IMR-90 (cell line): ENCODE data around the gene CENPV. TPM values are rescaled to one million over a fixed set of nuclear protein-coding genes. Genes with fewer than 3 reads are reported as not detected.
A peak's percentile ranks its signal among the peaks of the same experiment; 100 is the strongest.

Experiments used
- ATAC-seq: fragments of 200-7000 bp; cut with Tn5 transposase; 2 replicates; pipeline ENCODE4 v1.9.1; 2020; ENCODE audit warnings: low read depth, mild to moderate bottlenecking, moderate library complexity
- BruUV-seq: library from RNA; stranded (reverse); fragments of 400-500 nt; replicated peaks from 2 replicates; lab custom pipeline; 2021; lab: Mats Ljungman, UMichigan
- CTCF ChIA-PET: fragments of 300-600 bp; formaldehyde crosslinking; extraction: SDS; loops from one replicate; lab custom pipeline; 2021; ENCODE audit warnings: antibody characterized with exemption; lab: Yijun Ruan, JAX
- POLR2A ChIA-PET: fragments of 300-600 bp; sonication (Branson Sonifier 250); formaldehyde crosslinking; loops from one replicate; lab custom pipeline; 2022; ENCODE audit warnings: antibody characterized with exemption; ENCODE audit not compliant: unreplicated experiment; lab: Charles Lee
- DNase-seq: peaks from one replicate; pipeline ENCODE4 v3.0.0; 2013
- H2AFZ ChIP-seq: replicated peaks from 2 replicates; pipeline ENCODE3; 2013; ENCODE audit warnings: low read length, mild to moderate bottlenecking; ENCODE audit not compliant: poor library complexity
- H2AK5ac ChIP-seq: 2 replicates; pipeline ENCODE4 v1.6.1; 2013; ENCODE audit warnings: low read depth, low read length, inconsistent platforms
- H2AK9ac ChIP-seq: replicated peaks from 2 replicates; pipeline ENCODE3; 2013; ENCODE audit warnings: mild to moderate bottlenecking, low read depth, low read length, moderate library complexity; ENCODE audit not compliant: poor library complexity
- H2BK120ac ChIP-seq: 2 replicates; pipeline ENCODE4 v1.6.1; 2013; ENCODE audit warnings: low read depth, low read length, inconsistent platforms
- H2BK15ac ChIP-seq: 3 replicates; pipeline ENCODE4 v1.6.1; 2013; ENCODE audit warnings: low read depth, low read length, inconsistent platforms
- H2BK20ac ChIP-seq: 2 replicates; pipeline ENCODE4 v1.6.1; 2013; ENCODE audit warnings: low read depth, mild to moderate bottlenecking, inconsistent platforms, low read length, moderate library complexity
- H2BK5ac ChIP-seq: 2 replicates; pipeline ENCODE4 v1.6.1; 2013; ENCODE audit warnings: mild to moderate bottlenecking, low read depth, low read length, inconsistent platforms; ENCODE audit not compliant: poor library complexity, severe bottlenecking
- H3K14ac ChIP-seq: replicated peaks from 2 replicates; pipeline ENCODE4 v1.6.1; 2013; ENCODE audit warnings: low read depth, low read length, inconsistent platforms
- H3K18ac ChIP-seq: 2 replicates; pipeline ENCODE4 v1.6.1; 2013; ENCODE audit warnings: low read depth, low read length, control low read depth
- H3K23ac ChIP-seq: 2 replicates; pipeline ENCODE4 v1.6.1; 2013; ENCODE audit warnings: low read depth, low read length, inconsistent platforms
- H3K27ac ChIP-seq: 2 replicates; pipeline ENCODE4 v1.5.1; 2013; ENCODE audit warnings: mild to moderate bottlenecking, control low read depth, low read length; ENCODE audit not compliant: insufficient read depth
- H3K27me3 ChIP-seq: 2 replicates; pipeline ENCODE4 v1.6.1; 2013; ENCODE audit warnings: low read length; ENCODE audit not compliant: control insufficient read depth, insufficient read depth
- H3K36me3 ChIP-seq: 2 replicates; pipeline ENCODE4 v1.6.1; 2013; ENCODE audit warnings: low read length, mixed read lengths; ENCODE audit not compliant: control insufficient read depth, insufficient read depth
- H3K4ac ChIP-seq: 2 replicates; pipeline ENCODE4 v1.6.1; 2013; ENCODE audit warnings: low read depth, low read length, inconsistent platforms
- H3K4me1 ChIP-seq: 2 replicates; pipeline ENCODE4 v1.6.1; 2013; ENCODE audit warnings: low read length, mixed read lengths; ENCODE audit not compliant: control insufficient read depth, insufficient read depth
- H3K4me2 ChIP-seq: 2 replicates; pipeline ENCODE4 v1.6.1; 2013; ENCODE audit warnings: low read depth, mild to moderate bottlenecking, control low read depth, low read length, moderate library complexity
- H3K4me3 ChIP-seq: 2 replicates; pipeline ENCODE4 v1.5.1; 2013; ENCODE audit warnings: low read depth, mild to moderate bottlenecking, control low read depth, low read length, moderate library complexity; ENCODE audit not compliant: insufficient read depth
- H3K56ac ChIP-seq: 2 replicates; pipeline ENCODE4 v1.6.1; 2013; ENCODE audit warnings: low read length, inconsistent platforms; ENCODE audit not compliant: insufficient read depth; ENCODE audit errors: extremely low read depth
- H3K79me1 ChIP-seq, 2 experiments: 2 replicates each; pipeline ENCODE4 v1.6.1; 2013; ENCODE audit warnings: low read length in 2 of 2, inconsistent platforms in 1 of 2, low read depth in 1 of 2
- H3K9ac ChIP-seq: 2 replicates; pipeline ENCODE4 v1.6.1; 2013; ENCODE audit warnings: low read depth, low read length, control low read depth
- H3K9me1 ChIP-seq: 2 replicates; pipeline ENCODE4 v1.6.1; 2013; ENCODE audit warnings: low read length, inconsistent platforms; ENCODE audit not compliant: insufficient read depth
- H3K9me3 ChIP-seq: 2 replicates; pipeline ENCODE4 v1.6.1; 2013; ENCODE audit warnings: low read length; ENCODE audit not compliant: control insufficient read depth, insufficient read depth
- H4K20me1 ChIP-seq: 2 replicates; pipeline ENCODE4 v1.6.1; 2013; ENCODE audit warnings: low read length, inconsistent platforms; ENCODE audit not compliant: insufficient read depth
- H4K5ac ChIP-seq: 2 replicates; pipeline ENCODE4 v1.6.1; 2013; ENCODE audit warnings: mild to moderate bottlenecking, low read depth, low read length, control low read depth
- H4K8ac ChIP-seq, 2 experiments: 2 replicates each; pipeline ENCODE4 v1.6.1; 2013; ENCODE audit warnings: low read depth in 2 of 2, low read length in 2 of 2, control low read depth in 1 of 2, inconsistent platforms in 1 of 2
- H4K91ac ChIP-seq: 2 replicates; pipeline ENCODE4 v1.6.1; 2013; ENCODE audit warnings: low read depth, low read length, inconsistent platforms; ENCODE audit not compliant: insufficient read depth
- BHLHE40 ChIP-seq: fragments of 150-350 bp; IDR thresholded peaks from 2 replicates; pipeline ENCODE4 v1.6.1; 2016; ENCODE audit warnings: mild to moderate bottlenecking, low read depth, low read length
- CEBPB ChIP-seq: IDR thresholded peaks from 2 replicates; pipeline ENCODE4 v1.6.1; 2012; ENCODE audit warnings: low read depth, low read length, improper control_type of control experiment
- CHD1 ChIP-seq: IDR thresholded peaks from 2 replicates; pipeline ENCODE4 v1.6.1; 2012; ENCODE audit warnings: low read depth, low read length, improper control_type of control experiment
- FOS ChIP-seq: fragments of 150-350 bp; IDR thresholded peaks from 2 replicates; pipeline ENCODE4 v1.6.1; 2016; ENCODE audit warnings: low read depth, low read length
- MAFK ChIP-seq: IDR thresholded peaks from 2 replicates; pipeline ENCODE4 v1.6.1; 2012; ENCODE audit warnings: low read depth, low read length, improper control_type of control experiment
- MAZ ChIP-seq: IDR thresholded peaks from 2 replicates; pipeline ENCODE4 v1.6.1; 2012; ENCODE audit warnings: low read depth, mild to moderate bottlenecking, low read length, improper control_type of control experiment, moderate library complexity, borderline replicate concordance
- MXI1 ChIP-seq: IDR thresholded peaks from 2 replicates; pipeline ENCODE4 v1.6.1; 2012; ENCODE audit warnings: low read depth, mild to moderate bottlenecking, low read length, moderate library complexity, borderline replicate concordance
- NFE2L2 ChIP-seq: fragments of 150-350 bp; IDR thresholded peaks from 2 replicates; pipeline ENCODE4 v1.6.1; 2016; ENCODE audit warnings: low read depth, mild to moderate bottlenecking, low read length
- POLR2A ChIP-seq: IDR thresholded peaks from 2 replicates; pipeline ENCODE4 v1.6.1; 2012; ENCODE audit warnings: mild to moderate bottlenecking, low read depth, low read length
- RAD21 ChIP-seq: IDR thresholded peaks from 2 replicates; pipeline ENCODE4 v1.6.1; 2012; ENCODE audit warnings: low read length, improper control_type of control experiment
- RCOR1 ChIP-seq: IDR thresholded peaks from 2 replicates; pipeline ENCODE4 v1.6.1; 2012; ENCODE audit warnings: mild to moderate bottlenecking, low read length, improper control_type of control experiment; ENCODE audit not compliant: insufficient replicate concordance
- RFX5 ChIP-seq: IDR thresholded peaks from 2 replicates; pipeline ENCODE4 v1.8.0; 2012; ENCODE audit warnings: low read depth, mild to moderate bottlenecking, low read length, moderate library complexity
- SMC3 ChIP-seq: fragments of 150-350 bp; IDR thresholded peaks from 2 replicates; pipeline ENCODE4 v1.6.1; 2016; ENCODE audit warnings: low read depth, mild to moderate bottlenecking, antibody characterized with exemption, low read length, moderate library complexity
- WGBS, 2 experiments: methylation state at CpG; one replicate each; pipeline versions ENCODE4 v1.1.5 to v1.1.7; 2013; ENCODE audit warnings: missing lambda C conversion rate in 2 of 2; ENCODE audit not compliant: insufficient read length in 1 of 2; ENCODE audit errors: extremely low coverage in 2 of 2; 5-methylcytosine and 5-hydroxymethylcytosine counted together
- dilution Hi-C: fragments of 300-500 bp; cut with HindIII; formaldehyde crosslinking; loops from one replicate; pipeline ENCODE4 v1.14.3; 2018; ENCODE audit warnings: low sequenced_read_pairs; ENCODE audit not compliant: unreplicated experiment
- in situ Hi-C: fragments of 300-500 bp; cut with MboI; formaldehyde crosslinking; loops from 3 replicates; pipeline ENCODE4 v1.14.3; 2019; ENCODE audit warnings: low sequenced_read_pairs, inconsistent platforms, mixed read lengths
- intact Hi-C: fragments of 100-400 bp; cut with micrococcal nuclease; formaldehyde crosslinking; loops from 2 replicates; pipeline ENCODE4 v1.10.0; 2022
- polyA plus RNA-seq, 3 experiments: library from polyadenylated mRNA; depleted of rRNA; stranded (reverse); fragments of >200 nt; gene quantifications; 2 replicates each; pipeline ENCODE4 v1.2.3, GENCODE V29; 2012; ENCODE audit warnings: low replicate concordance in 1 of 3
- total RNA-seq: library from RNA; depleted of rRNA; stranded (reverse); fragments of >200 nt; gene quantifications from 2 replicates; pipeline ENCODE4 v1.2.3, GENCODE V29; 2012
- TF ChIP-seq, protein P1 (sequence below): conservative IDR thresholded peaks from 2 replicates; pipeline ENCODE4 v1.5.1; 2012; ENCODE audit warnings: mild to moderate bottlenecking, low read depth, low read length, improper control_type of control experiment
- TF ChIP-seq, protein P2 (sequence below): fragments of 150-350 bp; IDR thresholded peaks from 2 replicates; pipeline ENCODE4 v1.6.1; 2016; ENCODE audit warnings: low read depth, mild to moderate bottlenecking, low read length, moderate library complexity, borderline replicate concordance
- TF ChIP-seq, protein P3 (sequence below): fragments of 150-350 bp; IDR thresholded peaks from 2 replicates; pipeline ENCODE4 v1.6.1; 2017; ENCODE audit warnings: mild to moderate bottlenecking, antibody characterized with exemption, low read length, low read depth

Gene CENPV
- total and polyA plus RNA-seq, 2 of the 4 experiments (the other 2 are of a cell fraction) = 35.3 to 49.8 TPM

DNA sequence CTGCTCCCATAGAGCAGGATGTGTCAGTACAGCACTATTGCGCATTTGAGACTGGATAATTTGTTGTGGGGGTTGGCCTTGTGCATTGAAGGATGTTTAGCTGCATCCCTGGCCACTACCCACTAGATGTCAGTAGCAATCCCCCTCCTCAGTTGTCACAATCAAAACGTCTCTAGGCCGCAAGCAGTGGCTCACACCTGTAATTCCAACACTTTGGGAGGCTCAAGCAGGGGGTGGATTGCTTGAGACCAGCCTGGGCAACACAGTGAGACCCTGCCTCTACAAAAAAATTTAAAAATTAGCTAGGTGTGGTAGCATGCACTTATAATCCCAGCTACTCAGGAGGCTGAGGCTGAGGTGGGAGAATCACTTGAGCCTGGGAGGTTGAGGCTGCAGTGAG lies 48.4 kb downstream of the CENPV start:
- in situ Hi-C loops = no loop called here
- WGBS, 2 experiments = no CpG with 5 or more reads among the region's 3 CpGs
- POLR2A ChIA-PET = interaction anchor here (0.6 kb wide), 1 partner anchor 90 kb away, joined by 3 read pairs; the partner anchor contains the start of gene NCOR1

More for the DNA sequence above, 48.4 kb downstream of the CENPV start:
- CTCF ChIA-PET = interaction anchor here (0.6 to 1.8 kb wide), 5 partner anchors 9 to 87 kb away, joined by 3 to 5 read pairs (median 4); partner anchors contain the start of gene PIGL
- no peak overlapping the region for H3K14ac ChIP-seq
- H3K4me1 ChIP-seq = peaks cover 8% of the 10 kb centered on the region
- no peak overlapping the region for H2BK20ac ChIP-seq
- no peak overlapping the region for H3K27ac ChIP-seq
- no peak overlapping the region for H2BK5ac ChIP-seq
- dilution Hi-C loops = no loop called here
- H2BK120ac ChIP-seq = no peak overlapping the region
- H3K4me2 ChIP-seq = no peak overlapping the region
- H3K18ac ChIP-seq = no peak overlapping the region
- intact Hi-C loops = no loop called here
- no peak overlapping the region for H2AK5ac ChIP-seq
- H2BK15ac ChIP-seq = no peak overlapping the region
- no peak overlapping the region for H4K91ac ChIP-seq
- no peaks in the 10 kb centered on the region for H3K79me1 ChIP-seq
- TF ChIP-seq POLR2A = no peak
- no peak for TF ChIP-seq CHD1
- TF ChIP-seq FOS = no peak
- TF ChIP-seq NFE2L2 = no peak
- TF ChIP-seq, protein P1, sequence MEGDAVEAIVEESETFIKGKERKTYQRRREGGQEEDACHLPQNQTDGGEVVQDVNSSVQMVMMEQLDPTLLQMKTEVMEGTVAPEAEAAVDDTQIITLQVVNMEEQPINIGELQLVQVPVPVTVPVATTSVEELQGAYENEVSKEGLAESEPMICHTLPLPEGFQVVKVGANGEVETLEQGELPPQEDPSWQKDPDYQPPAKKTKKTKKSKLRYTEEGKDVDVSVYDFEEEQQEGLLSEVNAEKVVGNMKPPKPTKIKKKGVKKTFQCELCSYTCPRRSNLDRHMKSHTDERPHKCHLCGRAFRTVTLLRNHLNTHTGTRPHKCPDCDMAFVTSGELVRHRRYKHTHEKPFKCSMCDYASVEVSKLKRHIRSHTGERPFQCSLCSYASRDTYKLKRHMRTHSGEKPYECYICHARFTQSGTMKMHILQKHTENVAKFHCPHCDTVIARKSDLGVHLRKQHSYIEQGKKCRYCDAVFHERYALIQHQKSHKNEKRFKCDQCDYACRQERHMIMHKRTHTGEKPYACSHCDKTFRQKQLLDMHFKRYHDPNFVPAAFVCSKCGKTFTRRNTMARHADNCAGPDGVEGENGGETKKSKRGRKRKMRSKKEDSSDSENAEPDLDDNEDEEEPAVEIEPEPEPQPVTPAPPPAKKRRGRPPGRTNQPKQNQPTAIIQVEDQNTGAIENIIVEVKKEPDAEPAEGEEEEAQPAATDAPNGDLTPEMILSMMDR = peak; percentile 52
- TF ChIP-seq RFX5 = no peak
- TF ChIP-seq CEBPB = peak; percentile 26; the same call in 1 of the 2 replicates
- TF ChIP-seq SMC3 = peak; percentile 32
- no peak for TF ChIP-seq RCOR1
- no peak for TF ChIP-seq BHLHE40
- TF ChIP-seq MAFK = no peak
- TF ChIP-seq, protein P2, sequence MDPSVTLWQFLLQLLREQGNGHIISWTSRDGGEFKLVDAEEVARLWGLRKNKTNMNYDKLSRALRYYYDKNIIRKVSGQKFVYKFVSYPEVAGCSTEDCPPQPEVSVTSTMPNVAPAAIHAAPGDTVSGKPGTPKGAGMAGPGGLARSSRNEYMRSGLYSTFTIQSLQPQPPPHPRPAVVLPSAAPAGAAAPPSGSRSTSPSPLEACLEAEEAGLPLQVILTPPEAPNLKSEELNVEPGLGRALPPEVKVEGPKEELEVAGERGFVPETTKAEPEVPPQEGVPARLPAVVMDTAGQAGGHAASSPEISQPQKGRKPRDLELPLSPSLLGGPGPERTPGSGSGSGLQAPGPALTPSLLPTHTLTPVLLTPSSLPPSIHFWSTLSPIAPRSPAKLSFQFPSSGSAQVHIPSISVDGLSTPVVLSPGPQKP = no peak
- no peak for TF ChIP-seq MAZ
- peak; percentile 59 for TF ChIP-seq RAD21
- TF ChIP-seq, protein P3, sequence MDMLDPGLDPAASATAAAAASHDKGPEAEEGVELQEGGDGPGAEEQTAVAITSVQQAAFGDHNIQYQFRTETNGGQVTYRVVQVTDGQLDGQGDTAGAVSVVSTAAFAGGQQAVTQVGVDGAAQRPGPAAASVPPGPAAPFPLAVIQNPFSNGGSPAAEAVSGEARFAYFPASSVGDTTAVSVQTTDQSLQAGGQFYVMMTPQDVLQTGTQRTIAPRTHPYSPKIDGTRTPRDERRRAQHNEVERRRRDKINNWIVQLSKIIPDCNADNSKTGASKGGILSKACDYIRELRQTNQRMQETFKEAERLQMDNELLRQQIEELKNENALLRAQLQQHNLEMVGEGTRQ = no peak
- no peak for TF ChIP-seq MXI1
- no peak overlapping the region for H2AK9ac ChIP-seq
- H4K20me1 ChIP-seq = no peaks in the 10 kb centered on the region
- no peaks in the 10 kb centered on the region for H3K27me3 ChIP-seq
- H3K36me3 ChIP-seq = 0 out of 2 replicates have a peak, but pooled peaks cover 1% of the 10 kb centered on the region
- H3K56ac ChIP-seq = no peak overlapping the region
- no peak overlapping the region for H3K23ac ChIP-seq
- H3K4me3 ChIP-seq = no peak overlapping the region
- H2AFZ ChIP-seq = no peak overlapping the region
- no peaks in the 10 kb centered on the region for H3K9me3 ChIP-seq
- no TSS peak for BruUV-seq
- no peak overlapping the region for H4K5ac ChIP-seq
- DNase-seq = peak; percentile 56
- no peak overlapping the region for H3K9ac ChIP-seq
- H3K4ac ChIP-seq = no peak overlapping the region
- ATAC-seq = peak; percentile 79
- no peak overlapping the region for H4K8ac ChIP-seq
- peaks cover 6% of the 10 kb centered on the region for H3K9me1 ChIP-seq
